ENCODE data around the gene ARF1. TPM values are rescaled to one million over a fixed set of nuclear protein-coding genes. Genes with fewer than 3 reads are reported as not detected.
A peak's percentile ranks its signal among the peaks of the same experiment; 100 is the strongest.

Gene ARF1
- total and polyA plus RNA-seq, 2 of the 13 experiments (the other 11 are each of a cell fraction or from before 2014, with no cell fraction given) = 186 to 327 TPM

DNA sequence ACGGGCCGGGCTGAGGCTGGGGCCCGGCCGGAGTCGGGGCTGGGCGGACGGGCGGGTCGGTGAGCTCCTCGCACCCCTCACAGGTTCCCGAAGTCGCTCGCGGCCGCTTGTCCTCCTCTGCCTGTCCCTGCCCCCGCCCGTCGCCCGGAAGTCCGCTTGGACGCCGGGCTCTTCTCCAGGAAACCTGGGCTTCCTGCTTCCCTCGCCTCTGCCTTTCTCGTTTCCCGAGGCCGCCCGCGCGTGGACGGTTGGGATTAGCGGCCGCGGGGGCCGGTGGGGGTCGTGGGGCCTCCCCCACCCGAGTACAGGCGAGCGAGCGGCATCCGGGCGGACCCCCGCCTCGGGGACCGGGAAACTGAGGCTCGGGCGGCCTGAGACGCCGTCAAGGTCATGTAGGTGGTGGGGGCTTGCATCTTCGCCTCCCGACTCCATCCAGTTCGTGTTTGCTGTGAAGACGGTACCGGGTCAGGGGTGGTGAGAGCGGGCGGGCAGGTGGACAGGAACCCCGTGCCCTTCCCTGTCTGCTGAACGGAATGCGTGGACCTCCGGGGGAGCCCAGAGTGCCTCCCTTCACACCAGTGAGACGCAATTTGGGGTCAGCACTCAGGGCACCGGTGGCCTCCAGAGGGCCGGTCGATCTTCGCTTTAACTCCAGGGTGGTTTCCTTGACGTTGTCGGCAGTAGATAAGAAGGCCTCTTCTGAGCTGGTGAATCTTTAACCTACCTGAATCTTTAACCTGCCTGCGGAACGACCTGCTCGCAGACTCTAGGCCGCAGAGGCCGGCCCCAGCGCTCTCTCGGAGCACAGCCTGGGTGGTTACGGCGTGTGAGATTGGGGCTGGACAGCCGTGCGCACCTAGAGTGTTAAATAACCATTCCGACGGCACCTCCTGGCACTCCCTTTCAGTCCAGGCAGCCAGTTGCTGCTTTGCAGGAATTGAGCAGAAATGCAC is 686 bp downstream of the ARF1 start (continued):
- peak; percentile 28; the same call in 1 of the 2 replicates for TF ChIP-seq PAXIP1 (CRISPR knock-in tag; conservative IDR thresholded peaks at IDR 0.05)
- TF ChIP-seq, protein P1, sequence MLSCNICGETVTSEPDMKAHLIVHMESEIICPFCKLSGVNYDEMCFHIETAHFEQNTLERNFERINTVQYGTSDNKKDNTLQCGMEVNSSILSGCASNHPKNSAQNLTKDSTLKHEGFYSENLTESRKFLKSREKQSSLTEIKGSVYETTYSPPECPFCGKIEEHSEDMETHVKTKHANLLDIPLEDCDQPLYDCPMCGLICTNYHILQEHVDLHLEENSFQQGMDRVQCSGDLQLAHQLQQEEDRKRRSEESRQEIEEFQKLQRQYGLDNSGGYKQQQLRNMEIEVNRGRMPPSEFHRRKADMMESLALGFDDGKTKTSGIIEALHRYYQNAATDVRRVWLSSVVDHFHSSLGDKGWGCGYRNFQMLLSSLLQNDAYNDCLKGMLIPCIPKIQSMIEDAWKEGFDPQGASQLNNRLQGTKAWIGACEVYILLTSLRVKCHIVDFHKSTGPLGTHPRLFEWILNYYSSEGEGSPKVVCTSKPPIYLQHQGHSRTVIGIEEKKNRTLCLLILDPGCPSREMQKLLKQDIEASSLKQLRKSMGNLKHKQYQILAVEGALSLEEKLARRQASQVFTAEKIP (CRISPR knock-in tag; IDR thresholded peaks at IDR 0.05; ENCODE audit: borderline replicate concordance) = no peak
- TF ChIP-seq ZNF30 (CRISPR knock-in tag; IDR thresholded peaks at IDR 0.05) = peak; percentile 21; the same call in 1 of the 2 replicates
- TF ChIP-seq CHCHD3 (CRISPR knock-in tag; IDR thresholded peaks at IDR 0.05) = 0 out of 2 replicates have a peak, but pooled peaks have one; percentile 3
- no peak for TF ChIP-seq FIP1L1 (IDR thresholded peaks at IDR 0.05; ENCODE audit: borderline replicate concordance, insufficient read depth, low read depth, low read length)
- TF ChIP-seq, protein P2, sequence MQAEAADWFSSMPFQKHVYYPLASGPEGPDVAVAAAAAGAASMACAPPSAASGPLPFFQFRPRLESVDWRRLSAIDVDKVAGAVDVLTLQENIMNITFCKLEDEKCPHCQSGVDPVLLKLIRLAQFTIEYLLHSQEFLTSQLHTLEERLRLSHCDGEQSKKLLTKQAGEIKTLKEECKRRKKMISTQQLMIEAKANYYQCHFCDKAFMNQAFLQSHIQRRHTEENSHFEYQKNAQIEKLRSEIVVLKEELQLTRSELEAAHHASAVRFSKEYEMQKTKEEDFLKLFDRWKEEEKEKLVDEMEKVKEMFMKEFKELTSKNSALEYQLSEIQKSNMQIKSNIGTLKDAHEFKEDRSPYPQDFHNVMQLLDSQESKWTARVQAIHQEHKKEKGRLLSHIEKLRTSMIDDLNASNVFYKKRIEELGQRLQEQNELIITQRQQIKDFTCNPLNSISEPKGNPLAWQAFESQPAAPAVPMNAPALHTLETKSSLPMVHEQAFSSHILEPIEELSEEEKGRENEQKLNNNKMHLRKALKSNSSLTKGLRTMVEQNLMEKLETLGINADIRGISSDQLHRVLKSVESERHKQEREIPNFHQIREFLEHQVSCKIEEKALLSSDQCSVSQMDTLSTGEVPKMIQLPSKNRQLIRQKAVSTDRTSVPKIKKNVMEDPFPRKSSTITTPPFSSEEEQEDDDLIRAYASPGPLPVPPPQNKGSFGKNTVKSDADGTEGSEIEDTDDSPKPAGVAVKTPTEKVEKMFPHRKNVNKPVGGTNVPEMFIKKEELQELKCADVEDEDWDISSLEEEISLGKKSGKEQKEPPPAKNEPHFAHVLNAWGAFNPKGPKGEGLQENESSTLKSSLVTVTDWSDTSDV (CRISPR knock-in tag; IDR thresholded peaks at IDR 0.05) = no peak
- TF ChIP-seq ZNF674 (CRISPR knock-in tag; IDR thresholded peaks at IDR 0.05; ENCODE audit: low read depth) = no peak
- peak; percentile 61 for TF ChIP-seq TAF15 (IDR thresholded peaks at IDR 0.05; ENCODE audit: low read depth, low read length, poor library complexity, severe bottlenecking)
- TF ChIP-seq, protein P3, sequence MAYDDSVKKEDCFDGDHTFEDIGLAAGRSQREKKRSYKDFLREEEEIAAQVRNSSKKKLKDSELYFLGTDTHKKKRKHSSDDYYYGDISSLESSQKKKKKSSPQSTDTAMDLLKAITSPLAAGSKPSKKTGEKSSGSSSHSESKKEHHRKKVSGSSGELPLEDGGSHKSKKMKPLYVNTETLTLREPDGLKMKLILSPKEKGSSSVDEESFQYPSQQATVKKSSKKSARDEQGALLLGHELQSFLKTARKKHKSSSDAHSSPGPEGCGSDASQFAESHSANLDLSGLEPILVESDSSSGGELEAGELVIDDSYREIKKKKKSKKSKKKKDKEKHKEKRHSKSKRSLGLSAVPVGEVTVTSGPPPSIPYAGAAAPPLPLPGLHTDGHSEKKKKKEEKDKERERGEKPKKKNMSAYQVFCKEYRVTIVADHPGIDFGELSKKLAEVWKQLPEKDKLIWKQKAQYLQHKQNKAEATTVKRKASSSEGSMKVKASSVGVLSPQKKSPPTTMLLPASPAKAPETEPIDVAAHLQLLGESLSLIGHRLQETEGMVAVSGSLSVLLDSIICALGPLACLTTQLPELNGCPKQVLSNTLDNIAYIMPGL (CRISPR knock-in tag; IDR thresholded peaks at IDR 0.05; ENCODE audit: borderline replicate concordance in 1 of 2, low read depth in 1 of 2) = peak in 1 of 2 experiments; percentile 30; a peak in 2 of 4 replicates
- TF ChIP-seq GFI1 (CRISPR knock-in tag; IDR thresholded peaks at IDR 0.05; ENCODE audit: borderline replicate concordance) = peak; percentile 51; the same call in 1 of the 2 replicates
- no peak for TF ChIP-seq NONO (IDR thresholded peaks at IDR 0.05)
- no peak for TF ChIP-seq NONO (CRISPR knock-in tag; conservative IDR thresholded peaks at IDR 0.05)
- TF ChIP-seq RBFOX2 (IDR thresholded peaks at IDR 0.05; ENCODE audit: low read depth, low read length) = peak; percentile 34
- peak; percentile 31; the same call in 1 of the 2 replicates for TF ChIP-seq CCDC6 (CRISPR knock-in tag; IDR thresholded peaks at IDR 0.05)
- peak; percentile 53 for TF ChIP-seq HOXA5 (CRISPR knock-in tag; IDR thresholded peaks at IDR 0.05)
- peak; percentile 81; the same call in 1 of the 2 replicates for TF ChIP-seq ZSCAN30 (CRISPR knock-in tag; IDR thresholded peaks at IDR 0.05)
- TF ChIP-seq ZNF24 (IDR thresholded peaks at IDR 0.05) = no peak
